ENCODE results near the gene SMARCC1.
"Not testable (repeated sequence)": the region's sequence is repeated elsewhere in the genome, so short reads cannot be mapped to it uniquely, and the experiment has no call there.

GRCh38 chr3:47750811-47751354 lies 30.8 kb downstream of the SMARCC1 start:
- TF ChIP-seq POLR2A, CTCF (IDR thresholded peaks at IDR 0.05): not testable (repeated sequence)
